IMR-90 (cell line): ENCODE measurements around the gene BSCL2. TPM values are rescaled to one million over a fixed set of nuclear protein-coding genes. Genes with fewer than 3 reads are reported as not detected.

Source experiments
- MAFK ChIP-seq: IDR thresholded peaks from 2 replicates; pipeline ENCODE4 v1.6.1; 2012; ENCODE audit warnings: low read depth, low read length, improper control_type of control experiment
- NFE2L2 ChIP-seq: fragments of 150-350 bp; IDR thresholded peaks from 2 replicates; pipeline ENCODE4 v1.6.1; 2016; ENCODE audit warnings: low read depth, mild to moderate bottlenecking, low read length
- polyA plus RNA-seq, 3 experiments: library from polyadenylated mRNA; depleted of rRNA; stranded (reverse); fragments of >200 nt; gene quantifications; 2 replicates each; pipeline ENCODE4 v1.2.3, GENCODE V29; 2012; ENCODE audit warnings: low replicate concordance in 1 of 3
- total RNA-seq: library from RNA; depleted of rRNA; stranded (reverse); fragments of >200 nt; gene quantifications from 2 replicates; pipeline ENCODE4 v1.2.3, GENCODE V29; 2012
- TF ChIP-seq, protein P1 (sequence below): conservative IDR thresholded peaks from 2 replicates; pipeline ENCODE4 v1.5.1; 2012; ENCODE audit warnings: mild to moderate bottlenecking, low read depth, low read length, improper control_type of control experiment

The BSCL2 gene
- total and polyA plus RNA-seq, 2 of the 4 experiments (the other 2 are of a cell fraction): 26.2 to 47.1 TPM

DNA sequence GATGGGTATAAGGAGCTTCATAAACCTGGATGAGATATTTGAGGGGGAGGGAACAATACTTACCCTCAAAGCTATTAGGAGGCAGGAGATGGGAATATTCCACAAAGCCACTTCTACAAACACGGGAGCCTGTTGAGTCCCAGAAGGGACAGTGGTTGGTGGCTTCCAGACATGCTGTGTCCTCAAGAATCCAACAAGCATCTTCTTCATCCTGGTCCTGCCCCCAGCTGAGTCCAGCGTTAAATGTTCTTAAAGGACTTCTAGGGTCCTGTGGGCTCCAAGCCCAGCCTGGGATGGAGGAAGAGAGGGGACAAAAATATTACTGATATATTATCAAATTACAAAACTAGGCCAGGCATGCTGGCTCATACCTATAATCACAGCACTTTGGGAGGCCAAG is 39.8 kb downstream of the BSCL2 start (continued):
- TF ChIP-seq, protein P1, sequence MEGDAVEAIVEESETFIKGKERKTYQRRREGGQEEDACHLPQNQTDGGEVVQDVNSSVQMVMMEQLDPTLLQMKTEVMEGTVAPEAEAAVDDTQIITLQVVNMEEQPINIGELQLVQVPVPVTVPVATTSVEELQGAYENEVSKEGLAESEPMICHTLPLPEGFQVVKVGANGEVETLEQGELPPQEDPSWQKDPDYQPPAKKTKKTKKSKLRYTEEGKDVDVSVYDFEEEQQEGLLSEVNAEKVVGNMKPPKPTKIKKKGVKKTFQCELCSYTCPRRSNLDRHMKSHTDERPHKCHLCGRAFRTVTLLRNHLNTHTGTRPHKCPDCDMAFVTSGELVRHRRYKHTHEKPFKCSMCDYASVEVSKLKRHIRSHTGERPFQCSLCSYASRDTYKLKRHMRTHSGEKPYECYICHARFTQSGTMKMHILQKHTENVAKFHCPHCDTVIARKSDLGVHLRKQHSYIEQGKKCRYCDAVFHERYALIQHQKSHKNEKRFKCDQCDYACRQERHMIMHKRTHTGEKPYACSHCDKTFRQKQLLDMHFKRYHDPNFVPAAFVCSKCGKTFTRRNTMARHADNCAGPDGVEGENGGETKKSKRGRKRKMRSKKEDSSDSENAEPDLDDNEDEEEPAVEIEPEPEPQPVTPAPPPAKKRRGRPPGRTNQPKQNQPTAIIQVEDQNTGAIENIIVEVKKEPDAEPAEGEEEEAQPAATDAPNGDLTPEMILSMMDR: no peak
- TF ChIP-seq MAFK: no peak
- no peak for TF ChIP-seq NFE2L2
